SU-DHL-6 (cell line): Measurements from ENCODE around the gene UBA1.

Experiments used
- H2AFZ ChIP-seq: fragments of 200-600 bp; sonication (generic); 2 replicates; pipeline ENCODE4 v1.6.1; 2014; ENCODE audit warnings: low read depth, mild to moderate bottlenecking, moderate library complexity, mixed read lengths, antibody characterized with exemption, low read length; ENCODE audit not compliant: severe bottlenecking
- H3F3A ChIP-seq: fragments of 200-600 bp; shearing (Covaris generic); 2 replicates; pipeline ENCODE4 v1.6.0; 2016; ENCODE audit warnings: antibody characterized with exemption, mild to moderate bottlenecking; ENCODE audit not compliant: insufficient read depth
- H3K27ac ChIP-seq: fragments of 200-600 bp; sonication (generic); 2 replicates; pipeline ENCODE4 v1.5.1; 2016; ENCODE audit warnings: low read depth, mild to moderate bottlenecking, low read length, moderate library complexity, mixed read lengths
- H3K27me3 ChIP-seq: fragments of 200-600 bp; sonication (generic), shearing (Covaris generic); 2 replicates; pipeline ENCODE4 v1.6.0; 2014; ENCODE audit warnings: mild to moderate bottlenecking, low read length
- H3K36me3 ChIP-seq: fragments of 200-600 bp; sonication (generic); 2 replicates; pipeline ENCODE4 v1.6.1; 2014; ENCODE audit warnings: mild to moderate bottlenecking, low read length, mixed read lengths
- H3K4me2 ChIP-seq: fragments of 300-600, 200-600 bp; shearing (Covaris generic), sonication (generic); 2 replicates; pipeline ENCODE4 v1.6.0; 2014; ENCODE audit warnings: low read length, low read depth, mild to moderate bottlenecking; ENCODE audit not compliant: poor library complexity, severe bottlenecking
- H3K4me3 ChIP-seq: fragments of 200-600 bp; sonication (generic); 2 replicates; pipeline ENCODE4 v1.5.1; 2014; ENCODE audit warnings: antibody characterized with exemption, low read length, mild to moderate bottlenecking, mixed read lengths; ENCODE audit not compliant: insufficient read depth, poor library complexity, severe bottlenecking
- H3K79me2 ChIP-seq: fragments of 200-600 bp; sonication (generic); 2 replicates; pipeline ENCODE4 v1.6.1; 2014; ENCODE audit warnings: mild to moderate bottlenecking, low read length, moderate library complexity; ENCODE audit not compliant: insufficient read depth
- H3K9ac ChIP-seq: fragments of 200-600 bp; sonication (generic); 2 replicates; pipeline ENCODE4 v1.7.0; 2014; ENCODE audit warnings: mild to moderate bottlenecking, low read length
- H3K9me2 ChIP-seq: fragments of 200-600 bp; sonication (generic); replicated peaks from 2 replicates; pipeline ENCODE4 v1.6.1; 2014; ENCODE audit warnings: low read length; ENCODE audit not compliant: insufficient read depth
- H3K9me3 ChIP-seq: fragments of 200-600 bp; sonication (generic); 2 replicates; pipeline ENCODE4 v1.6.1; 2014; ENCODE audit warnings: low read length, mixed read lengths; ENCODE audit not compliant: insufficient read depth
- H4K20me1 ChIP-seq: fragments of 200-600 bp; sonication (generic); 2 replicates; pipeline ENCODE4 v1.6.1; 2014; ENCODE audit warnings: low read depth, mild to moderate bottlenecking, antibody characterized with exemption, low read length, moderate library complexity, mixed read lengths
- EZH2phosphoT487 ChIP-seq: fragments of 200-600 bp; sonication (generic), shearing (Covaris generic); conservative IDR thresholded peaks from 2 replicates; pipeline ENCODE4 v1.6.1; 2018; ENCODE audit warnings: mild to moderate bottlenecking, antibody characterized with exemption, low read length, moderate library complexity, mixed read lengths
- TF ChIP-seq, protein P1 (sequence below): fragments of 200-600 bp; sonication (generic); IDR thresholded peaks from one replicate; pipeline ENCODE4 v1.5.1; 2017; ENCODE audit warnings: antibody characterized with exemption, mild to moderate bottlenecking, low read length, moderate library complexity; ENCODE audit not compliant: insufficient read depth, poor library complexity, severe bottlenecking

UBA1 gene

GRCh38 chrX:47179221-47179927 lies 14.3 kb upstream of the UBA1 start:
- Histone ChIP-seq H3K36me3 (no peaks in the 10 kb centered on the region), H4K20me1 (no peaks in the 10 kb centered on the region), H3K79me2 (no peaks in the 10 kb centered on the region), H3K9ac (no peak overlapping the region), H3K9me2 (no peaks in the 10 kb centered on the region), H3K9me3 (no peaks in the 10 kb centered on the region), H3K4me2 (no peak overlapping the region), H3K4me3 (no peak overlapping the region), H3K27me3 (no peaks in the 10 kb centered on the region), H3K27ac (no peak overlapping the region), H3F3A (no peaks in the 10 kb centered on the region), H2AFZ (no peak overlapping the region)
- no peak for TF ChIP-seq EZH2phosphoT487
- TF ChIP-seq, protein P1, sequence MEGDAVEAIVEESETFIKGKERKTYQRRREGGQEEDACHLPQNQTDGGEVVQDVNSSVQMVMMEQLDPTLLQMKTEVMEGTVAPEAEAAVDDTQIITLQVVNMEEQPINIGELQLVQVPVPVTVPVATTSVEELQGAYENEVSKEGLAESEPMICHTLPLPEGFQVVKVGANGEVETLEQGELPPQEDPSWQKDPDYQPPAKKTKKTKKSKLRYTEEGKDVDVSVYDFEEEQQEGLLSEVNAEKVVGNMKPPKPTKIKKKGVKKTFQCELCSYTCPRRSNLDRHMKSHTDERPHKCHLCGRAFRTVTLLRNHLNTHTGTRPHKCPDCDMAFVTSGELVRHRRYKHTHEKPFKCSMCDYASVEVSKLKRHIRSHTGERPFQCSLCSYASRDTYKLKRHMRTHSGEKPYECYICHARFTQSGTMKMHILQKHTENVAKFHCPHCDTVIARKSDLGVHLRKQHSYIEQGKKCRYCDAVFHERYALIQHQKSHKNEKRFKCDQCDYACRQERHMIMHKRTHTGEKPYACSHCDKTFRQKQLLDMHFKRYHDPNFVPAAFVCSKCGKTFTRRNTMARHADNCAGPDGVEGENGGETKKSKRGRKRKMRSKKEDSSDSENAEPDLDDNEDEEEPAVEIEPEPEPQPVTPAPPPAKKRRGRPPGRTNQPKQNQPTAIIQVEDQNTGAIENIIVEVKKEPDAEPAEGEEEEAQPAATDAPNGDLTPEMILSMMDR, result no peak

- TF ChIP-seq, protein P1, result no peak
- no peak for TF ChIP-seq EZH2phosphoT487
- Histone ChIP-seq H2AFZ (no peak overlapping the region), H4K20me1 (no peaks in the 10 kb centered on the region), H3K9ac (no peak overlapping the region), H3K9me2 (no peaks in the 10 kb centered on the region), H3K27ac (no peak overlapping the region), H3F3A (no peaks in the 10 kb centered on the region), H3K79me2 (no peaks in the 10 kb centered on the region), H3K27me3 (no peaks in the 10 kb centered on the region), H3K4me2 (no peak overlapping the region), H3K9me3 (no peaks in the 10 kb centered on the region), H3K36me3 (no peaks in the 10 kb centered on the region), H3K4me3 (no peak overlapping the region)
Measured at GRCh38 chrX:47179928-47180255, 13.7 kb upstream of the UBA1 start.

- no peaks in the 10 kb centered on the region for H3K36me3 ChIP-seq
Measured at GRCh38 chrX:47180346-47180745, 13.3 kb upstream of the UBA1 start.

More at GRCh38 chrX:47180346-47180745, 13.3 kb upstream of the UBA1 start:
- no peak overlapping the region for H3K27ac ChIP-seq
- no peak overlapping the region for H3K9ac ChIP-seq
- H3K4me3 ChIP-seq, result no peak overlapping the region
- H2AFZ ChIP-seq, result no peak overlapping the region
- H3F3A ChIP-seq, result no peaks in the 10 kb centered on the region
- no peaks in the 10 kb centered on the region for H3K9me2 ChIP-seq
- no peaks in the 10 kb centered on the region for H3K79me2 ChIP-seq
- TF ChIP-seq EZH2phosphoT487, result no peak
- TF ChIP-seq, protein P1, result no peak
- no peak overlapping the region for H3K4me2 ChIP-seq
- H4K20me1 ChIP-seq, result no peaks in the 10 kb centered on the region
- no peaks in the 10 kb centered on the region for H3K9me3 ChIP-seq
- no peaks in the 10 kb centered on the region for H3K27me3 ChIP-seq
